Activated B cell treated with CpG ODN at 0.5 μM for 24 hours (primary cell): Measurements from ENCODE around the gene REG1B. TPM values are rescaled to one million over a fixed set of nuclear protein-coding genes. Genes with fewer than 3 reads are reported as not detected.

Experiments
- ATAC-seq: fragments of 200-7000 bp; cut with Tn5 transposase; one replicate; pipeline ENCODE4 v1.10.0; 2021; ENCODE audit warnings: low read depth, mild to moderate bottlenecking, moderate library complexity
- CTCF ChIA-PET: fragments of 350-600 bp; sonication (Branson Sonifier 250); formaldehyde crosslinking; loops from one replicate; lab custom pipeline; 2021; ENCODE audit warnings: antibody characterized with exemption; lab: Charles Lee
- POLR2A ChIA-PET: fragments of 350-600 bp; sonication (Branson Sonifier 250); formaldehyde crosslinking; loops from one replicate; lab custom pipeline; 2021; ENCODE audit warnings: antibody characterized with exemption; lab: Charles Lee
- DNase-seq: peaks from one replicate; pipeline ENCODE4 v3.0.0; 2022
- H3K27ac Mint-ChIP-seq: one replicate; pipeline ENCODE4 v1.8.0; 2020; ENCODE audit warnings: mixed read lengths
- H3K27me3 Mint-ChIP-seq: one replicate; pipeline ENCODE4 v1.8.0; 2021; ENCODE audit warnings: mixed read lengths
- H3K36me3 Mint-ChIP-seq: one replicate; pipeline ENCODE4 v1.8.0; 2021; ENCODE audit warnings: low read depth, mixed read lengths
- H3K4me1 Mint-ChIP-seq: one replicate; pipeline ENCODE4 v1.8.0; 2021; ENCODE audit warnings: mixed read lengths
- H3K4me3 Mint-ChIP-seq: one replicate; pipeline ENCODE4 v1.8.0; 2020; ENCODE audit warnings: mild to moderate bottlenecking, mixed read lengths
- H3K9me3 Mint-ChIP-seq: one replicate; pipeline ENCODE4 v1.8.0; 2020; ENCODE audit warnings: mixed read lengths
- CTCF ChIP-seq: fragments of 200-600 bp; IDR thresholded peaks from one replicate; pipeline ENCODE4 v1.8.0; 2022; ENCODE audit warnings: antibody characterized with exemption, mild to moderate bottlenecking
- intact Hi-C: fragments of 100-400 bp; cut with micrococcal nuclease; formaldehyde crosslinking; loops from one replicate; pipeline ENCODE4 v1.15.1; 2024
- total RNA-seq: library from RNA; stranded (reverse); gene quantifications from 2 replicates; pipeline ENCODE4 v1.2.3, GENCODE V29; 2022

The REG1B gene
- total RNA-seq, 1 donor from 2014 or later: not detected

- intact Hi-C loops: no loop called here
- H3K36me3 Mint-ChIP-seq: no peaks in the 10 kb centered on the region
- peaks cover 7% of the 10 kb centered on the region for H3K9me3 Mint-ChIP-seq
- POLR2A ChIA-PET: no interaction called here
- peak; percentile 40 for ATAC-seq
- H3K27me3 Mint-ChIP-seq: no peaks in the 10 kb centered on the region
- TF ChIP-seq CTCF: no peak
- H3K27ac Mint-ChIP-seq: peak overlapping the region; percentile 67
- H3K4me3 Mint-ChIP-seq: peak overlapping the region; percentile 13
- CTCF ChIA-PET: no interaction called here
- peaks cover 28% of the 10 kb centered on the region for H3K4me1 Mint-ChIP-seq
- no peak for DNase-seq
Measured at GRCh38 chr2:79100285-79100684, 12.5 kb upstream of the REG1B start.

GRCh38 chr2:79099140-79099686 is 11.4 kb upstream of the REG1B start:
- no peak for ATAC-seq
- Mint-ChIP-seq H3K27ac (peak overlapping the region; percentile 67), H3K4me1 (peaks cover 28% of the 10 kb centered on the region), H3K9me3 (peaks cover 7% of the 10 kb centered on the region), H3K4me3 (no peak overlapping the region), H3K36me3 (no peaks in the 10 kb centered on the region), H3K27me3 (no peaks in the 10 kb centered on the region)
- no peak for DNase-seq
- ChIA-PET CTCF (no interaction called here), POLR2A (no interaction called here)
- TF ChIP-seq CTCF: no peak
- intact Hi-C loops: no loop called here

GRCh38 chr2:79097843-79098242 is 10.1 kb upstream of the REG1B start:
- ATAC-seq (no peak), DNase-seq (no peak)
- CTCF ChIA-PET: no interaction called here
- no peaks in the 10 kb centered on the region for H3K27me3 Mint-ChIP-seq
- H3K27ac Mint-ChIP-seq: no peak overlapping the region
- H3K9me3 Mint-ChIP-seq: peaks cover 7% of the 10 kb centered on the region
- TF ChIP-seq CTCF: no peak
- no peaks in the 10 kb centered on the region for H3K36me3 Mint-ChIP-seq
- no peak overlapping the region for H3K4me3 Mint-ChIP-seq
- POLR2A ChIA-PET: no interaction called here
- H3K4me1 Mint-ChIP-seq: peaks cover 28% of the 10 kb centered on the region
- intact Hi-C loops: no loop called here

GRCh38 chr2:79090693-79091092 is 2.9 kb upstream of the REG1B start:
- ChIA-PET POLR2A (no interaction called here), CTCF (no interaction called here)
- intact Hi-C loops: no loop called here
- Mint-ChIP-seq H3K9me3 (no peaks in the 10 kb centered on the region), H3K36me3 (no peaks in the 10 kb centered on the region), H3K4me3 (no peak overlapping the region), H3K4me1 (no peaks in the 10 kb centered on the region), H3K27me3 (no peaks in the 10 kb centered on the region), H3K27ac (no peak overlapping the region)
- no peak for ATAC-seq
- TF ChIP-seq CTCF: no peak
- no peak for DNase-seq

GRCh38 chr2:79086255-79086654 is 1.5 kb downstream of the REG1B start:
- ChIA-PET POLR2A (no interaction called here), CTCF (no interaction called here)
- Mint-ChIP-seq H3K9me3 (no peaks in the 10 kb centered on the region), H3K27me3 (no peaks in the 10 kb centered on the region), H3K36me3 (no peaks in the 10 kb centered on the region), H3K27ac (no peak overlapping the region), H3K4me3 (no peak overlapping the region), H3K4me1 (peaks cover 19% of the 10 kb centered on the region)
- DNase-seq: no peak
- no peak for TF ChIP-seq CTCF
- intact Hi-C loops: no loop called here
- ATAC-seq: no peak
